GM19193 (cell line): Measurements from ENCODE around the gene HERC5.

Experiments
- POLR2A ChIP-seq: IDR thresholded peaks from 4 replicates; pipeline ENCODE4 v1.6.1; 2011; ENCODE audit not compliant: insufficient read depth, insufficient read length; ENCODE audit errors: extremely low read depth

HERC5 gene

DNA sequence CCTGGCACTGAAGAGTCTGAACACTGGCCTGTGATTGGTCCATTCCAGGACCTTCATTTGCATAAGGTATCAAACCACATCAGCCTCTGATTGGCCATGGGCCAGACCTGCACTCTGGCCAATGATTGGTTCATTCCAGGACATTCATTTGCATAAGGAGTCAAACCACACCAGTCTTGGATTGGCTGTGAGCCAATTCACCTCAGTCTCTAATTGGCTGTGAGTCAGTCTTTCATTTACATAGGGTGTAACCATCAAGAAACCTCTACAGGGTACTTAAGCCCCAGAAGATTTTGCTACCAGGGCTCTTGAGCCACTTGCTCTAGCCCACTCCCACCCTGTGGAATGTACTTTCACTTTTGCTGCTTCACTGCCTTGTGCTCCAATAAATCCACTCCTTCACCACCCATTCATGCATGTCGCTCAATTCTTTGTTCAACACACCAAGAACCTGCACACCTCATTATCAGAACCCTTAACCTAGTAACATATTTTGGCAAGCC lies 14.2 kb upstream of the HERC5 start:
- no peak for TF ChIP-seq POLR2A

- no peak for TF ChIP-seq POLR2A
Measured at GRCh38 chr4:88443486-88443885, 13.4 kb upstream of the HERC5 start.

- no peak for TF ChIP-seq POLR2A
Measured at GRCh38 chr4:88445252-88445651, 11.7 kb upstream of the HERC5 start.

DNA sequence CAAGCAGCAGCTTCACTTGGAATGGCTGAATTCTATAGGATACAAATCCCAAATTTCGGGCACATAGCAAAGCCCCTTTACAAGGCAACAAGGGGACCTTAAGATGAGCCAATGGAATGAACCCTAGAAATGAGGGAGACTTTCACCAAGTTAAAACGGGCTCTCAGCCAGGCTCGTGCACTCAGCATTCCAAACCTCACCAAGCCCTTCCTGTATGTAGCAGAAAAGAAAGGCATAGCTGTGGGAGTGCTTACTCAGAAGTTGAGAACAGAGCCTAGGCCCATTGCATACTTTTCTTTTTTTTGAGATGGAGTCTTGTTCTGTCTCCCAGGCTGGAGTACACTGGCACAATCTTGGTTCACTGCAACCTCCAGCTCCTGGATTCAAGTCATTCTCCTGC lies 10.8 kb upstream of the HERC5 start:
- no peak for TF ChIP-seq POLR2A

DNA sequence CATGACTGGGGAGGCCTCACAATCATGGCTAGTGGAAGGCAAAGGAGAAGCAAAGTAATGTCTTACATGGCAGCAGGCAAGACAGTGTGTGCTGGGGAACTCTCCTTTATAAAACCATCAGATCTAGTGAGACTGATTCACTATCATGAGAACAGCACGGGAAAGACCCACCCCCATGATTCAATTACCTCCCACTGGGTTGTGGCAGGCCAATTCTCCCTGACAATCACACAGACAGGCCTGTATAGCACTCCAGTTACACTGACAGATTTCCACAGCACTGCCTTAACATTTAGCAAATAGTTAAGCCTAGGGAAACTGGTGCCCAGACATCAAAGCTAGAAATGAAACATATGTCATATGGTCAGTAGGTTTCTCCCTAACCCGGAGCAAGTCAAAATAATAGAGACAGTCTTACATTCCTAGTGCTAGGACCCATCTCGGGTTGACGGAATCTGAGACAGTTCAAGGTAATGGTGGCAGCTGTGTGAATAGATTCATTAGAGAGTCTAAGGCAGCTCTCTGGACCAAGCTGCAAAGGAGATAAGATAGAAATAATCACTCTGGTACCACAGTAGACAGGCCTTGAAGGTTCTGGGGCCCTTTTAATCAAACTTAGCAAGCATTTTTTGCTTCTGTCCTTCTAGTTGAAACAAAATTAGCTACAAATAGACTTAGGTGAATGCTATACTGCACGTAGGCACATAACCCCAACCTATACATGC lies 9.4 kb upstream of the HERC5 start:
- no peak for TF ChIP-seq POLR2A

DNA sequence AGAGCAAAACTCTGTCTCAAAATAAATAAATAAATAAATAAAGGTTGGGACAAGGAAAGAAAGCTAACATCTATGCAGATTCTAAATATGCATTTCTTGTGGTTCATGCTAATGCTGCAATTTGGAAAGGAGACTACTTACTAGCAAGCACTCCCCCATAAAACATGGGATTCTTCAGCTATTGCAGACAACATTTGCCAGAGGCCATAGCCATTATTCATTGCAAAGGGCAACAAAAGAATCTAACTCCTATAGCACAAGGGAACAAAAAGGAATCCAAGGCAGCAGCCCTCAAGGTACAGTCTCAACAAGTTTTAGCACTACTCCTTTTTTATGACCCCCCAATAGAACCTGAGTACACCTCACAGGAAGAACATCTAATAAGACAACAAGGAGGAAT lies 8.0 kb upstream of the HERC5 start:
- no peak for TF ChIP-seq POLR2A

GRCh38 chr4:88449290-88449689 lies 7.6 kb upstream of the HERC5 start:
- TF ChIP-seq POLR2A, result no peak

GRCh38 chr4:88451205-88451604 lies 5.7 kb upstream of the HERC5 start:
- TF ChIP-seq POLR2A, result no peak

DNA sequence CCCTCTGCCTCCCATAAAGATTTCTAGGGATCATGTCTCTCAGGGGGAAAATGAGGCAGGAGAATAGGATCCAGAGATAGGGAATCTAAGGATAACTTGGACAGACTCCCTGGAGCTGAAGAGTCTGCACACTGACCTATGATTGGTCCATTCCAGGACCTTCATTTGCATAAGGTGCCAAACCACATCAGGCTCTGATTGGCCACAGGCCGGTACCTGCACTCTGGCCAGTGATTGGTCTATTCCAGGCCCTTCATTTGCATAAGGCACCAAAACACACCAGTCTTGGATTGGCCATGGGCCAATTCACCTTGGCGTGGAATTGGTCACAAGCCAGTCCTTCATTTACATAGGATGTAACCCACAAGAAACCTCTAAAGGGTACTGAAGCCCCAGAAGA lies 4.0 kb upstream of the HERC5 start:
- TF ChIP-seq POLR2A, result no peak

DNA sequence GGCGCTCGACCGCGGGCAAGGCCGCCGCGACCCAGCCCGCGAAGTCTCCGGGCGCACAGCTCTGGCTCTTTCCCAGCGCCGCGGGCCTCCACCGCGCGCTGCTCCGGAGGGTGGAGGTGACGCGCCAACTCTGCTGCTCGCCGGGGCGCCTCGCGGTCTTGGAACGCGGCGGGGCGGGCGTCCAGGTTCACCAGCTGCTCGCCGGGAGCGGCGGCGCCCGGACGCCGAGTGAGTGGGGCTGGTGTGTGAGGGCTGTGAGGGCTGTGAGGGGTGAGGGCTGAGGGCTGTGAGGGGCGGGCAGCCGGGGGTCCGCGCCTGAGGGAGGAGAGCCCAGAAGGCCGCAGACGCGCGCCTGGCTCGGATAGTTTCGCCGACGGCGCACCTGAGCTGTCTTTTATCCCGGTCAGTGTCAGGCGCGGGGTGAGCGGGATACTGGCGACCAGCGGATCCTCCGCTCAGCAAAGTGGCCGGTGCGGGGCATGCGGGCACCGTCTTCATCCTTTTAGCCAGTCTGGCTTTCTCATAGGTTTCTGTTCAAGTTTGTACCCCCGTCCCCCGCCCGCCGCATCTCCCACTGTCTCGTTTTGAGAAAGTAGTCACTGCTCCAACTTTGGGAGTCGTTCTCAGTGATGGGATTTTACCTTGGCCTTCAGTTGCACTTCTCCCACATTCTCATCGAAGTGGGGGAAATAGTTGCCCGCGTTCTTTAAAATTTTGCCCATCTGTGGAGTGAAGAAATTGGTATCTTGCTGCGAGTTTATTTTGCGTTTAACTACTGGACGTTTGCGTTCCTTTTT lies 586 bp downstream of the HERC5 start:
- TF ChIP-seq POLR2A, result no peak

- TF ChIP-seq POLR2A, result no peak
Measured at GRCh38 chr4:88458104-88458740, 1.3 kb downstream of the HERC5 start.

GRCh38 chr4:88465653-88466192 lies 8.8 kb downstream of the HERC5 start:
- no peak for TF ChIP-seq POLR2A

DNA sequence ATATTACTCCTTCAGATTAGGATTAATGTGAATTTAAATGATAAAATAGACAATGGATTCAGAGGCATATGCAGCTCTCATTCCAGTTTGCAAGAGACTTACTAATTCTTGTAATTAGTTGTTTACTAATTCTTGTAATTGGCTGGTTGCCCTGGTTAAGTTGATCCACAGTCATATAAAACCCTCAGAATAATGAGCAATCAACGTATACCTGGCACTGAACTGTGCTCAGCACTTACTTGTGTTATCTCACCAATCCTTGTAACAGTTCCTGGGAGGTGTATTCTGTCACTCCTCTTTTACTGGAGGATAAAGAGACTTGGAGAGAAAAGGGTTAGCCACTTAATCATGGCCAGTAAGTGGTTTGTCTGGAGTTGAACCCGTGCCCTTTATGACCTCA lies 10.5 kb downstream of the HERC5 start:
- no peak for TF ChIP-seq POLR2A

DNA sequence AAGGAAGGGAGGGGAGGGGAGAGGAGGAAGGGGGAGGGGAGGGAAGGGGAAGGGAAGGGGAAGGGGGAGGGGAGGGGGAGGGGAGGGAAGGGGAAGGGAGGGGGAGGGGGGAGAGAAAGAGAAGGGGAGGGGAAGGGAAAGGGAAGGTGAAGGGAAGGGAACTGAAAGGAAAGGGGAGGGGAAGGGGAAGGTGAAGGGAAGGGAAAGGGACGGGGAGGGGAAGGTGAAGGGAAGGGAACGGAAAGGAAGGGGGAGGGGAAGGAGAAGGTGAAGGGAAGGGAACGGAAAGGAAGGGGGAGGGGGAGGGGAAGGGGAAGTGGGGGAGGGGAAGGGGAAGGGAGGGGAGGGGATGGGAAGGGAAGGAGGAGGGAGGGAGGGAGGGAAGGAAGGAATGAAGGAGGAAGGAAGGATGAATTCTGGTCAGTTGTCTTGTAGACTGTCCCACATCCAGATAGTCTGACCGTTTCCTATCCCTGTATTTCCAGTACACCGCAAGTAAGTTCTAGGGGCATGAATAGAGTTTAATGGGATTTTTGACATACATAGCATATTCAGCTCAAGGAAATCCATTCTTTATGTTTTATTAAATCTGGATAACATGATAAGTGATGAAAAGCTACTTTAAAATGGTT lies 20.4 kb downstream of the HERC5 start:
- no peak for TF ChIP-seq POLR2A

DNA sequence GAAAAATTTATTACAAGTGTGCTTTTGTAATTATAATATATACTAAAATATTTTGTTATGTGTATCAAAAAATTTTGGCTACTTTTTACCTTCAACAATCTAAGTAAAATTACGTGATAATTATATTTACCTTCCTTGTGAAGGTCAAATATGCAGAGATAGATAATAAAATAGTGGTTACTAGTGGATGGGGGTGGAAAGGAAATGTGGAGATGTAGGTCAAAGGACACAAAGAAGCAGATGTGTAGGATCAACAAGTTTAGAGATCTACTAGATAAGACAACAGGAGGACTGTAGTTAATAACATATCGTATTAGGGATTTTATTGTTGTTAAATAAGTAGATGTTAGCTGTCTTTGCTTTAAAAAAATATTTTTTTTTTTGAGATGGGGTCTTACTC lies 21.3 kb downstream of the HERC5 start:
- TF ChIP-seq POLR2A, result no peak
